SK-N-SH (cell line): ENCODE results near the gene SLITRK3. TPM values are rescaled to one million over a fixed set of nuclear protein-coding genes. Genes with fewer than 3 reads are reported as not detected.

Source experiments
- CTCF ChIA-PET: fragments of 300-600, 350-600 bp; formaldehyde crosslinking; extraction: SDS; loops from one replicate; lab custom pipeline; 2021; lab: Yijun Ruan, JAX
- POLR2A ChIA-PET: fragments of 350-600 bp; sonication (Branson Sonifier 250); formaldehyde crosslinking; extraction: SDS; loops from one replicate; lab custom pipeline; 2020; ENCODE audit warnings: antibody characterized with exemption, inconsistent platforms; lab: Yijun Ruan, JAX
- DNase-seq: peaks from one replicate; pipeline ENCODE4 v3.0.0; 2012
- H2AFZ ChIP-seq: fragments of 200-600 bp; sonication (generic); 2 replicates; pipeline ENCODE4 v1.8.1; 2016; ENCODE audit warnings: antibody characterized with exemption, mild to moderate bottlenecking, low read depth
- H3F3A ChIP-seq: fragments of 200-600 bp; sonication (generic); replicated peaks from 2 replicates; pipeline ENCODE3; 2016; ENCODE audit warnings: antibody characterized with exemption, mild to moderate bottlenecking; ENCODE audit not compliant: insufficient read depth
- H3K27ac ChIP-seq, 2 experiments: fragments of 200-500 bp in 1 of 2; fragments of 200-600 bp in 1 of 2; sonication (Bioruptor generic) in 1 of 2; sonication (generic), shearing (Covaris generic) in 1 of 2; 2 replicates each; pipeline versions ENCODE4 v1.5.1 to v1.6.1; 2014 to 2016; ENCODE audit warnings: low read depth in 2 of 2, inconsistent platforms in 1 of 2, low read length in 1 of 2, mild to moderate bottlenecking in 1 of 2, mixed read lengths in 1 of 2
- H3K27me3 ChIP-seq: fragments of 200-600 bp; sonication (generic), shearing (Covaris generic); 2 replicates; pipeline ENCODE4 v1.6.1; 2016; ENCODE audit warnings: mixed run types; ENCODE audit not compliant: insufficient read depth
- H3K36me3 ChIP-seq, 2 experiments: fragments of 200-500 bp in 1 of 2; fragments of 200-600 bp in 1 of 2; sonication (Bioruptor generic) in 1 of 2; sonication (generic) in 1 of 2; replicated peaks in 1 of 2; 2 replicates each; pipeline versions ENCODE3 to v1.5.1; 2014 to 2016; ENCODE audit warnings: low read length in 1 of 2, mild to moderate bottlenecking in 1 of 2; ENCODE audit not compliant: insufficient read depth in 2 of 2, control insufficient read depth in 1 of 2
- H3K4me1 ChIP-seq, 2 experiments: fragments of 200-500 bp in 1 of 2; fragments of 200-600 bp in 1 of 2; sonication (Bioruptor generic) in 1 of 2; sonication (generic), shearing (Covaris generic) in 1 of 2; 2 replicates each; pipeline versions ENCODE4 v1.5.1 to v1.6.1; 2014 to 2016; ENCODE audit warnings: low read depth in 1 of 2, low read length in 1 of 2, mixed run types in 1 of 2; ENCODE audit not compliant: insufficient read depth in 2 of 2, control insufficient read depth in 1 of 2
- H3K4me2 ChIP-seq: fragments of 200-600 bp; sonication (generic), shearing (Covaris generic); 2 replicates; pipeline ENCODE4 v1.6.1; 2017; ENCODE audit warnings: mixed run types
- H3K4me3 ChIP-seq, 2 experiments: fragments of 200-500 bp in 1 of 2; fragments of 200-600 bp in 1 of 2; sonication (Bioruptor generic) in 1 of 2; sonication (generic), shearing (Covaris generic) in 1 of 2; 2 replicates each; pipeline versions ENCODE4 v1.5.1 to v1.8.1; 2014 to 2016; ENCODE audit warnings: low read depth in 2 of 2, inconsistent platforms in 1 of 2, low read length in 1 of 2, mild to moderate bottlenecking in 1 of 2, mixed read lengths in 1 of 2, moderate library complexity in 1 of 2
- H3K79me2 ChIP-seq: fragments of 200-600 bp; sonication (generic); 2 replicates; pipeline ENCODE4 v1.8.1; 2017; ENCODE audit warnings: mild to moderate bottlenecking; ENCODE audit not compliant: insufficient read depth
- H3K9ac ChIP-seq: fragments of 200-600 bp; sonication (generic); 2 replicates; pipeline ENCODE4 v1.6.1; 2017; ENCODE audit warnings: mixed run types
- H3K9me2 ChIP-seq: fragments of 200-600 bp; sonication (generic); 2 replicates; pipeline ENCODE4 v1.6.1; 2017; ENCODE audit warnings: mixed run types
- H3K9me3 ChIP-seq: fragments of 200-600 bp; sonication (generic); 2 replicates; pipeline ENCODE4 v1.6.1; 2017; ENCODE audit warnings: mixed run types, mild to moderate bottlenecking, moderate library complexity
- H4K20me1 ChIP-seq: fragments of 200-600 bp; sonication (generic); 2 replicates; pipeline ENCODE4 v1.6.1; 2017; ENCODE audit warnings: mild to moderate bottlenecking, mixed run types; ENCODE audit not compliant: insufficient read depth
- EP300 ChIP-seq, 2 experiments: IDR thresholded peaks; 2 replicates each; pipeline versions ENCODE4 v1.4.0 to v1.6.1; 2012; ENCODE audit warnings: borderline replicate concordance in 1 of 2, low read depth in 1 of 2, low read length in 1 of 2
- FOXJ3 ChIP-seq: sonication (generic); formaldehyde crosslinking; IDR thresholded peaks from 2 replicates; pipeline ENCODE4 v1.5.1; 2020; ENCODE audit warnings: mild to moderate bottlenecking, missing genetic modification reagents
- GABPA ChIP-seq: IDR thresholded peaks from 2 replicates; pipeline ENCODE4 v1.4.0; 2012; ENCODE audit warnings: low read depth, mild to moderate bottlenecking
- MEF2A ChIP-seq: IDR thresholded peaks from 2 replicates; pipeline ENCODE4 v1.4.0; 2012; ENCODE audit warnings: low read depth, borderline replicate concordance
- RCOR1 ChIP-seq: fragments of 150-350 bp; IDR thresholded peaks from 2 replicates; pipeline ENCODE4 v1.6.1; 2017; ENCODE audit warnings: antibody characterized with exemption, low read length
- RFX5 ChIP-seq: IDR thresholded peaks from 2 replicates; pipeline ENCODE4 v1.6.1; 2012; ENCODE audit warnings: mild to moderate bottlenecking, improper control_type of control experiment, low read length
- WGBS: methylation state at CpG from one replicate; pipeline ENCODE4 v1.1.6; 2017; ENCODE audit warnings: low lambda C conversion rate; 5-methylcytosine and 5-hydroxymethylcytosine counted together
- polyA plus RNA-seq, 3 experiments: library from polyadenylated mRNA; depleted of rRNA; stranded (reverse); fragments of >200 nt; gene quantifications; 2 replicates each; pipeline ENCODE4 v1.2.3, GENCODE V29; 2012
- TF ChIP-seq, protein P1 (sequence below): fragments of 150-350 bp; IDR thresholded peaks from 2 replicates; pipeline ENCODE4 v1.6.1; 2017; ENCODE audit warnings: antibody characterized with exemption, low read length, low read depth, borderline replicate concordance
- TF ChIP-seq, protein P2 (sequence below): IDR thresholded peaks from 2 replicates; pipeline ENCODE4 v1.4.0; 2012; ENCODE audit warnings: low read depth, borderline replicate concordance
- TF ChIP-seq, protein P3 (sequence below): fragments of 200-600 bp; sonication (generic); IDR thresholded peaks from 2 replicates; pipeline ENCODE4 v1.6.1; 2017; ENCODE audit warnings: antibody characterized with exemption, mild to moderate bottlenecking, moderate library complexity
- TF ChIP-seq, protein P4 (sequence below): fragments of 150-350 bp; IDR thresholded peaks from 2 replicates; pipeline ENCODE4 v1.6.1; 2016; ENCODE audit warnings: mild to moderate bottlenecking, low read depth, low read length
- TF ChIP-seq, protein P5 (sequence below): IDR thresholded peaks from 2 replicates; pipeline ENCODE4; 2012

SLITRK3 gene
- polyA plus RNA-seq, 1 of the 3 experiments (the other 2 are of a cell fraction), result not detected

DNA sequence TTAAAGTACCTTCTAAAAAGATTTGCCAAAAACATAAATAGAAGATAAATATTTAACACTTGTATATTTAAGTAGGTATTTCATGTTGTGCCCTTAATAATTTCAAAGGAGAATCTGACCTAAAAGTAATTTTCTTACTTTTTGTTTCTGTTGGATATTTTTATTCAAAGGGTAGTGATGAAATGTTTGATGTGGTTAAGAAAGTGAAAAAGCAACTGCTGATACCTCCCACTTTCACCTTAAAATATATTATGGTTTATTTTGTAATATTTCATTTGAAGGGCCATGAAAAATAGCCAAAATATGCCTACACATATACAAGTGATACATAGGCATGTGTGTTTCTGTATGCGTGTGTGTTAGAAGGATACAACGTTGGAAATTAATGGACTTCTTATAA is 5.8 kb upstream of the SLITRK3 start (continued):
- TF ChIP-seq, protein P1, sequence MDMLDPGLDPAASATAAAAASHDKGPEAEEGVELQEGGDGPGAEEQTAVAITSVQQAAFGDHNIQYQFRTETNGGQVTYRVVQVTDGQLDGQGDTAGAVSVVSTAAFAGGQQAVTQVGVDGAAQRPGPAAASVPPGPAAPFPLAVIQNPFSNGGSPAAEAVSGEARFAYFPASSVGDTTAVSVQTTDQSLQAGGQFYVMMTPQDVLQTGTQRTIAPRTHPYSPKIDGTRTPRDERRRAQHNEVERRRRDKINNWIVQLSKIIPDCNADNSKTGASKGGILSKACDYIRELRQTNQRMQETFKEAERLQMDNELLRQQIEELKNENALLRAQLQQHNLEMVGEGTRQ, result no peak
- TF ChIP-seq MEF2A (no peak), RCOR1 (no peak), RFX5 (no peak), EP300 (IDR thresholded peaks at IDR 0.05; ENCODE audit: borderline replicate concordance in 1 of 2, low read depth in 1 of 2, low read length in 1 of 2) (no peak), FOXJ3 (CRISPR knock-in tag) (no peak)
- TF ChIP-seq, protein P2, sequence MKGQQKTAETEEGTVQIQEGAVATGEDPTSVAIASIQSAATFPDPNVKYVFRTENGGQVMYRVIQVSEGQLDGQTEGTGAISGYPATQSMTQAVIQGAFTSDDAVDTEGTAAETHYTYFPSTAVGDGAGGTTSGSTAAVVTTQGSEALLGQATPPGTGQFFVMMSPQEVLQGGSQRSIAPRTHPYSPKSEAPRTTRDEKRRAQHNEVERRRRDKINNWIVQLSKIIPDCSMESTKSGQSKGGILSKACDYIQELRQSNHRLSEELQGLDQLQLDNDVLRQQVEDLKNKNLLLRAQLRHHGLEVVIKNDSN, result no peak
- TF ChIP-seq, protein P3, sequence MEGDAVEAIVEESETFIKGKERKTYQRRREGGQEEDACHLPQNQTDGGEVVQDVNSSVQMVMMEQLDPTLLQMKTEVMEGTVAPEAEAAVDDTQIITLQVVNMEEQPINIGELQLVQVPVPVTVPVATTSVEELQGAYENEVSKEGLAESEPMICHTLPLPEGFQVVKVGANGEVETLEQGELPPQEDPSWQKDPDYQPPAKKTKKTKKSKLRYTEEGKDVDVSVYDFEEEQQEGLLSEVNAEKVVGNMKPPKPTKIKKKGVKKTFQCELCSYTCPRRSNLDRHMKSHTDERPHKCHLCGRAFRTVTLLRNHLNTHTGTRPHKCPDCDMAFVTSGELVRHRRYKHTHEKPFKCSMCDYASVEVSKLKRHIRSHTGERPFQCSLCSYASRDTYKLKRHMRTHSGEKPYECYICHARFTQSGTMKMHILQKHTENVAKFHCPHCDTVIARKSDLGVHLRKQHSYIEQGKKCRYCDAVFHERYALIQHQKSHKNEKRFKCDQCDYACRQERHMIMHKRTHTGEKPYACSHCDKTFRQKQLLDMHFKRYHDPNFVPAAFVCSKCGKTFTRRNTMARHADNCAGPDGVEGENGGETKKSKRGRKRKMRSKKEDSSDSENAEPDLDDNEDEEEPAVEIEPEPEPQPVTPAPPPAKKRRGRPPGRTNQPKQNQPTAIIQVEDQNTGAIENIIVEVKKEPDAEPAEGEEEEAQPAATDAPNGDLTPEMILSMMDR, result no peak
- TF ChIP-seq, protein P4, sequence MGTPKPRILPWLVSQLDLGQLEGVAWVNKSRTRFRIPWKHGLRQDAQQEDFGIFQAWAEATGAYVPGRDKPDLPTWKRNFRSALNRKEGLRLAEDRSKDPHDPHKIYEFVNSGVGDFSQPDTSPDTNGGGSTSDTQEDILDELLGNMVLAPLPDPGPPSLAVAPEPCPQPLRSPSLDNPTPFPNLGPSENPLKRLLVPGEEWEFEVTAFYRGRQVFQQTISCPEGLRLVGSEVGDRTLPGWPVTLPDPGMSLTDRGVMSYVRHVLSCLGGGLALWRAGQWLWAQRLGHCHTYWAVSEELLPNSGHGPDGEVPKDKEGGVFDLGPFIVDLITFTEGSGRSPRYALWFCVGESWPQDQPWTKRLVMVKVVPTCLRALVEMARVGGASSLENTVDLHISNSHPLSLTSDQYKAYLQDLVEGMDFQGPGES, result no peak

DNA sequence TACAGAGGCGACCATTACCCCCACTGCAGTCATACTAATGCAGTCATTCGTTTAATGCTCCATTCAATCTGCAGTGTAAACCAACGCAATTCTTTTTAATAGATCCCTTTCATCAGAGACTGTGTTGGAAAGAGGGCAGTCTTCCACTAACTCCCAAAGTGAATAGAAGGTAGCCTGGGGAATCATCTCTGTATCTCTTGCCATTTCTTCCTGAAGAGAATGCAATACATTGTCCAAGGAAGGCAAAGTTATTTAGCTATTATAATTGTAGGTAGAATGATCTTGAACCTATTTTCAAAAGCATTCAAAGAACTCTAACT is 1.3 kb upstream of the SLITRK3 start:
- Histone ChIP-seq H2AFZ (no peak overlapping the region), H3K79me2 (no peaks in the 10 kb centered on the region), H3K4me3 (no peak overlapping the region), H3K9me2 (no peaks in the 10 kb centered on the region), H3K36me3 (no peaks in the 10 kb centered on the region), H3K27me3 (peaks cover 50% of the 10 kb centered on the region), H3K9me3 (no peaks in the 10 kb centered on the region), H3K4me2 (0 out of 2 replicates have a peak overlapping the region, but pooled peaks have one; percentile 75), H3K4me1 (peaks cover 5 to 23% of the 10 kb centered on the region in 2 experiments; a peak in 2 of 4 replicates), H3F3A (no peaks in the 10 kb centered on the region), H3K27ac (no peak overlapping the region), H4K20me1 (no peaks in the 10 kb centered on the region), H3K9ac (no peak overlapping the region)
- TF ChIP-seq, protein P5, sequence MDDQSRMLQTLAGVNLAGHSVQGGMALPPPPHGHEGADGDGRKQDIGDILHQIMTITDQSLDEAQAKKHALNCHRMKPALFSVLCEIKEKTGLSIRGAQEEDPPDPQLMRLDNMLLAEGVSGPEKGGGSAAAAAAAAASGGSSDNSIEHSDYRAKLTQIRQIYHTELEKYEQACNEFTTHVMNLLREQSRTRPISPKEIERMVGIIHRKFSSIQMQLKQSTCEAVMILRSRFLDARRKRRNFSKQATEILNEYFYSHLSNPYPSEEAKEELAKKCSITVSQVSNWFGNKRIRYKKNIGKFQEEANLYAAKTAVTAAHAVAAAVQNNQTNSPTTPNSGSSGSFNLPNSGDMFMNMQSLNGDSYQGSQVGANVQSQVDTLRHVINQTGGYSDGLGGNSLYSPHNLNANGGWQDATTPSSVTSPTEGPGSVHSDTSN, result no peak
- TF ChIP-seq GABPA, result no peak
- no peak for DNase-seq
- WGBS, result 23% methylated on average over 3 of the region's 3 CpGs
- ChIA-PET CTCF (no interaction called here), POLR2A (no interaction called here)
